HG02852 (cell line): ENCODE data around the gene PAWR.

Experiments used
- ATAC-seq: cut with Tn5 transposase; IDR thresholded peaks from one replicate; pipeline ENCODE4 v1.9.1; 2021; ENCODE audit warnings: mild to moderate bottlenecking, moderate library complexity; ENCODE audit not compliant: unreplicated experiment

The PAWR gene, protein sequence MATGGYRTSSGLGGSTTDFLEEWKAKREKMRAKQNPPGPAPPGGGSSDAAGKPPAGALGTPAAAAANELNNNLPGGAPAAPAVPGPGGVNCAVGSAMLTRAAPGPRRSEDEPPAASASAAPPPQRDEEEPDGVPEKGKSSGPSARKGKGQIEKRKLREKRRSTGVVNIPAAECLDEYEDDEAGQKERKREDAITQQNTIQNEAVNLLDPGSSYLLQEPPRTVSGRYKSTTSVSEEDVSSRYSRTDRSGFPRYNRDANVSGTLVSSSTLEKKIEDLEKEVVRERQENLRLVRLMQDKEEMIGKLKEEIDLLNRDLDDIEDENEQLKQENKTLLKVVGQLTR

GRCh38 chr12:79690638-79691510, at the start of gene PAWR:
Gene PAWR (minus strand): TSS chr12:79690964. CDS start chr12:79690244, 720 bp downstream.
- ATAC-seq, result peak; percentile 62

GRCh38 chr12:79737875-79738718, 47.3 kb upstream of the PAWR start:
- ATAC-seq, result peak; percentile 81

DNA sequence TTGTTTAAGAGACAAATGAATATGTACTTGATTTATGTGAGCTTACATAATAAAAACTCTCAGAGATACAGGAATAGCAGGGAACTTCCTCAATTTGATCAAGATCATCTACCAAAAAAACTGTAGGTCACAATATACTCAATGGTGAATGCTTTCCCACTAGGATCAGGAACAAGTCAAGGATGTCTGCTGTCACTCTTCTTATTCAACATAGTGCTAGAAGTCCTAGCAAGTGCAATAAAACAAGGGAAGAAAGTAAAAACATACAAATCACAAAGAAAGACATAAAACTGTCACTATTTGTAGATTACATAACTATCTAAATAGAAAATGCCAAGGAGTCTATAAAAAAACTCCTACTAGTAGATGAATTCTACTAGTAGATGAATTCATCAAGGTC, 41.9 kb upstream of the PAWR start:
- ATAC-seq, result no peak

DNA sequence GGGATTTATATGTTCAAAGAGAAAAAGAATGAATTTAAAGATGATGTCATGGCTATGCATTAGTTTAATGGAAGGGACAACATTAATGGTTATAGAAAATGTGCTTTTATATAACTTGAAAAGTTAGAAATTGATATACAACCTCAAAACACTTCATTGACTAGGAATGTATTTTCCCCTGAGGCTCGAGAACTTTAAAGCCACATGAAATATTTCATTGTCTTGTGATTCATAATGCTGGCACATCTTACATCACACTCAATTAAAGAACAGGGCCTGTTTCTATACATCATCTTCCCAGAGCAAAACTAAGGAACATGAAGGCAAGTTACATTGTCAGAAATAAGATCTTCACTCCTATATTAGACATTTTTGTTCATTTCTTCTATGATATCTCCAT, 35.2 kb upstream of the PAWR start:
- no peak for ATAC-seq

DNA sequence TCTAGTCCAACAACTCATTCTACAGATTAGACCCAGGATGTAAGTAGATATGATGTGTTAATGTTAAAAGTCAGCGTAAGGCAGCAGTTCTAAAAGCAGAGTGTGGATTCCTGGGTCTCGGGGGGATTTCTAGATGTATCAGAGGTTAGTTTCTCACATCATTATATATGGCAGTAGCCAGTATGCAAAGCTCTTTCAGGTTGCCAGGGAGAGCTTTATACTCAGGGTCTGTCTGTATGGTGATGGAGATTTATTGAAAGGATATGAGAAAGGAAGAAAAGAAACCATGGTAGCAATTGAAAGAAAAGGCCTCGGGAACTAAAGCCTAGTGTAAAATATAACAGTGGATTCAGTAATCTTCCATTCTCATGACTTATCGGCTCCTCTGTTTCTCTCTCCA, 26.2 kb upstream of the PAWR start:
- ATAC-seq, result no peak

GRCh38 chr12:79715308-79715707, 24.5 kb upstream of the PAWR start:
- ATAC-seq, result no peak

DNA sequence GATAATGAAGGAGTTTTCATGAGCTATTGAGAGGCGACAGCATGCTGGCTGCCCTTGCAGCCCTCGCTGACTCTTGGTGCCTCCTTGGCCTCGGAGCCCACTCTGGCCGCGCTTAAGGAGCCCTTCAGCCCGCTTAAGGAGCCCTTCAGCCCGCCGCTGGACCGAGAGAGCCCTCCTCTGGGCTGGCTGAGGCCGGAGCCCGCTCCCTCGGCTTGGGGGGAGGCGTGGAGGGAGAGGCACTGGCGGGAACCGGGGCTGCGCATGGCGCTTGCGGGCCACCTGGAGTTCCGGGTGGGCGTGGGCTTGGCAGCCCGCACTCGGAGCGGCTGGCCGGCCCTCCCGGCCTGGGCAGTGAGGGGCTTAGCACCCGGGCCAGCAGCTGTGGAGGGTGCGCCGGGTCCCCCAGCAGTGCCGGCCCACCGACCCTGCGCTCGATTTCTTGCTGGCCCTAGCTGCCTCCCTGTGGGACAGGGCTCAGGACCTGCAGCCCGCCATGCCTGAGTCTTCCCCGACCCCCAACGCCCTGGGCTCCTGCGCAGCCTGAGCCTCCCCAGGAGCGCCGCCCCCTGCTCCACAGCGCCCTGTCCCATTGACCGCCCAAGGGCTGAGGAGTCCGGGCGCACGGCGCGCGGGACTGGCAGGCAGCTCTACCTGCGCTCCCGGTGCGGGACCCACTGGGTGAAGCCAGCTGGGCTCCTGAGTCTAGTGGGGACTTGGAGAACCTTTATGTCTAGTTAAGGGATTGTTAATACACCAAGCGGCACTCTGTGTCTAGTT, 20.1 kb upstream of the PAWR start:
- no peak for ATAC-seq

- no peak for ATAC-seq
Observed at GRCh38 chr12:79707830-79708229, 17.1 kb upstream of the PAWR start.

- no peak for ATAC-seq
Observed at GRCh38 chr12:79706676-79707075, 15.9 kb upstream of the PAWR start.

GRCh38 chr12:79706156-79706555, 15.4 kb upstream of the PAWR start:
- ATAC-seq, result no peak

- ATAC-seq, result no peak
Observed at GRCh38 chr12:79698966-79699365, 8.2 kb upstream of the PAWR start.

DNA sequence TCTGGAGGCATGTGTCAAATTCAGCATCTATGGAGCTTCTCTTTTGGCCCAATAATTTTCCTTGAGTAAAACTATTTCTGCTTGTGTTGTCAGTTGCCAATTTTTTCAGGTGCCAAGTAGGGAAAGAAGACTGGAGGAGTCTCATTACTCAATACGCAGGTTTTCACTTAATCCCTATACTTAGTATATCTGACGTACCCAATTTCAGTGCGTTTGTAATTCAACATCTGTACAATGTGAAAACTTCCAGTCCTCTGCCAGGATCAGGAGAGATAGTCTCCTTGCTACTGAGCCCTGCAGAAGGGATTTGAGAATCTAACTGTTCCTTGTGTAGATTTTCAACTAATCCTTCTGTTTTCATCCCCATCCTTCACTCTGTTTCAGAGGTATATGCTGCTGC, 5.7 kb upstream of the PAWR start:
- ATAC-seq, result no peak

GRCh38 chr12:79692860-79693577, 2.3 kb upstream of the PAWR start:
- ATAC-seq, result no peak

DNA sequence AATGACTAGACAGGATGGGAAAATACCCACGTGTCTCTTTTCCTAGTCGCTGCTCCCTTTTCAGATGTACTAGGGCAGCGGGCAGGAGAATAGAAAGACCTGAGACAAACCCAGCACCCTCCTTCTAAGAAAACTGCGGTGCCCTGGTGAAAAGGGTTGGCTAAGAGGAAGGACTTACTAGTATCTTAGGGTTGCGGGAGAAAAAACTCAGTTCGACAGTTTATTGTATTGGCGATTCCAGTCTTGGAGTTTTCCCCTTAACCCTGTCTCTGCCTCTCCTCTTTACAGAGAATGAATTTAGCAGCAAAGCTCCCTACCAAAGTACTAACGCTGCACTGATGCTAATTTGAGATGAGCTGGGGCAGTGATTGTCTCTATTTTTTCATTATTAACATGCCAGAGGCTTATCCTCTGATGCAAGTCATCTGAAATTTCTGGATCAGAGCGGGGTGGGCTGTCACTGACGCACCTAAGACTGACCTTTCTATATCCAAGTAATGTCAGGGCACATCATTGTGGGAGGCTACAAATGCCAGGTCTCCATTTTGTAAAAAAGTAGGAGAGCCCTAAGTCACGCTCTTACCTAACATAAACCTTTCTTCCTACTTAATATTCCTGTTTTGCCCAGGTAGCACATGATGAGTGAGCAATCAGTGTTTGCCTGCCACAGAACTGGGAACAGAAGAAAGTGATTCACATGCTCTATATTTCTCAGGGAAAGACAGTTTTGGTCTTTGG, 916 bp upstream of the PAWR start:
- no peak for ATAC-seq

DNA sequence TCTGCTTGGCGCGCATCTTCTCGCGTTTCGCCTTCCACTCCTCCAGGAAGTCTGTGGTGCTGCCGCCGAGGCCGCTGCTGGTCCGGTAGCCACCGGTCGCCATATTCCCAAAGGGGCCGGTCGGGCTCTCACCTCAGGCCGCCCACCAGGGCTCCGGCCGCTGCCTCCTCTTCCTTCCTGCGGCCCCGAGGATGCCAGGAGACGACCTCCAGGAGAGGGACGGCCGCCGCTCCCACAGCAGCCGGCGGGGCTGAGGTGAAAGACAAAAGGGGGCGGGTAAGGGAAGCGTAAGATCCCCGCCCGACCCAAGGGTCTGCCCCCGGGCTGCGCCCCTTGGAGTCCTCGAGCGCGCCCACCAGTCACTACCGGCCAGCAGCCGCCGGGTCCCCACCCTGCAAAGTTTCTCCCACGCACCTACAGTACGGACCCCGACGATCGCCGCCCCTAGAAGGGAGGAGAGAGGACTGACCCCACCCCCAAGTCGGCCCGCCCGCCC, 574 bp downstream of the PAWR start:
- peak; percentile 30 for ATAC-seq

DNA sequence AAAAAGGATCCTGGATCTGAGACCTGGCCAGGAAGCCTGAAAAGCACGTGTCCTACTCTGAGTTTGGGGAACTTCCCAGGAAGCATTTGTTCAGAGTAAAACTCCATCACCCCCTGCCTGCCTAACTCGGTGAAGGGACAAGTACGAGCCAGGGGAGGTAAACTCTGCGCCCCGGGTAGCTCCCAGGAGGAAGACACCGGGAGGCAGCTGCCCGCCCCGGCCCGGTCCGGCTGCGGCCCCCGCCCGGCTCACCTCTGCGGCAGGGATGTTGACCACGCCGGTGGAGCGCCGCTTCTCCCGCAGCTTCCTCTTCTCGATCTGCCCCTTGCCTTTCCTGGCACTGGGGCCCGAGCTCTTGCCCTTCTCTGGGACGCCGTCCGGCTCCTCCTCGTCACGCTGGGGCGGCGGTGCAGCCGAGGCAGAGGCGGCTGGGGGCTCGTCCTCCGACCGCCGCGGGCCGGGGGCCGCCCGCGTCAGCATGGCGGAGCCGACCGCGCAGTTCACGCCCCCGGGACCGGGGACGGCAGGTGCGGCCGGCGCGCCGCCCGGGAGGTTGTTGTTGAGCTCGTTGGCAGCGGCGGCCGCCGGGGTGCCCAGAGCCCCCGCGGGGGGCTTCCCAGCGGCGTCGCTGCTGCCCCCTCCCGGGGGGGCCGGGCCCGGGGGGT, 1.2 kb downstream of the PAWR start:
- peak; percentile 25 for ATAC-seq

- ATAC-seq, result peak; percentile 0
Observed at GRCh38 chr12:79689061-79689476, 1.7 kb downstream of the PAWR start.

GRCh38 chr12:79688376-79689060, 2.2 kb downstream of the PAWR start:
- no peak for ATAC-seq
